HAP-1 (cell line): ENCODE data around the gene KCNQ1OT1.

Experiments used
- DNase-seq, 2 experiments: peaks; one replicate each; pipeline ENCODE4 v3.0.0-alpha.2; 2016 to 2020; ENCODE audit warnings: low spot score in 2 of 2
- H3K27me3 ChIP-seq: fragments of 250-450 bp; sonication (Bioruptor Pico); 2 replicates; pipeline ENCODE4 v1.5.1; 2020; ENCODE audit warnings: low read depth, mild to moderate bottlenecking, moderate library complexity
- H3K36me3 ChIP-seq: fragments of 250-450 bp; sonication (Bioruptor Pico); replicated peaks from 2 replicates; pipeline ENCODE4 v1.5.1; 2020; ENCODE audit warnings: mild to moderate bottlenecking
- H3K4me1 ChIP-seq: fragments of 250-450 bp; sonication (Bioruptor Pico); 2 replicates; pipeline ENCODE4 v1.5.1; 2020; ENCODE audit warnings: mild to moderate bottlenecking
- H3K4me3 ChIP-seq: fragments of 250-450 bp; sonication (Bioruptor Pico); 2 replicates; pipeline ENCODE4 v1.5.1; 2020; ENCODE audit warnings: mild to moderate bottlenecking, moderate library complexity
- H3K9me3 ChIP-seq: fragments of 250-450 bp; sonication (Bioruptor Pico); 2 replicates; pipeline ENCODE4 v1.5.1; 2020; ENCODE audit warnings: mild to moderate bottlenecking, moderate library complexity
- in situ Hi-C: fragments of 300-500 bp; cut with MboI; formaldehyde crosslinking; loops from 3 replicates; pipeline ENCODE4 v1.14.3; 2020; ENCODE audit warnings: low sequenced_read_pairs, inconsistent platforms, mixed read lengths

Gene KCNQ1OT1

DNA sequence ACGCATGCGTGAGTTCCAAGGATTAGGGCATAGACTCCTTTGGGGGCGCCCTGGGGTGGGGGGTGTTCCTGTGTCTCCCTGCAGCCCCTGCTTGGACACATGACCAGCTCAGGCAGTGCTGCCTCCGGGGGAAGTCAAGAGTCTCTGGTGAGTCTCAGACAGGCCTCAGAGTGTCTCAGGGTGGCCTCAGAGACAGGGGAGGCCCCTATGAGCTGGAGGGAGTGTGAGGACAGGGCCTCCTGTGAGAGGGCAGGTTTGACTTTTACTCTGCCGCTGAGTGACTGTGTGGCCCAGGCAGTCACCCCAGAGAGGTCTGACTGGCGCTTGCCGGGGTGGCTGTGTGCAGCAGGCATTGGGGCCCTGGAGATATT lies 41.2 kb upstream of the KCNQ1OT1 start:
- no peaks in the 10 kb centered on the region for H3K27me3 ChIP-seq
- H3K9me3 ChIP-seq, result no peaks in the 10 kb centered on the region
- no peak overlapping the region for H3K4me3 ChIP-seq
- no peak for DNase-seq
- in situ Hi-C loops, result no loop called here
- no peaks in the 10 kb centered on the region for H3K36me3 ChIP-seq
- no peaks in the 10 kb centered on the region for H3K4me1 ChIP-seq

DNA sequence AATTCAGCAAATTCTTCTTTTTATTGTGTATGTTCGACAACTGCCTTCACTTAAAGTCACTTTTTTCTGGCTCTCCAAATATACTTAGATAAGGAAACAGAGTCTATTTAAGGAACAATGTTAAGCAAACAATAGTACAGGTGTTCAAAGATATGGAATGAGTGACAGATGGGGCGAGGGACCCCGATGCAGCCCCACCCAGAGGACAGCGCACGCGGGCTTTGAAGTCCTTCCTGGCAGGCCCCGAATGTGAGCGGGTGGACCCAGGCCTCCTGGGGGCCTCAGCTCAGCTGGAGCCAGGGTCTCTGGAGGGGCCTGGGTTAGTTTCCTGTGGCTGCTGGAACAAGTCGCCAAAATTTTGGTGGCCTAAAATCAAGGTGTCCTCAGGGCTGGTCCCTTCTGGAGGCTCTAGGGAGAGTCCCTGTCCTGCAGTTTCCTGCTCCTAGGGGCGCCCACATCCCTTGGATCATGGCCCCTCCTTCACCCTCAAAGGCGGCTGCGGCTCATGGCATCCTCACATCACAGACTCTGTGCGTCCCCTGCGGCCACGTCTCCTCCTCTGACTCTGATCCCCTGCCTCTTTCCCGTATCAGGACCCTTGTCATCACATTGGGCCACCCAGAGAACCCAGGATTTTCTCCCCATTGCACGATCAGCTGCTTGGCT lies 40.6 kb upstream of the KCNQ1OT1 start:
- H3K4me3 ChIP-seq, result no peak overlapping the region
- no peak for DNase-seq
- no peaks in the 10 kb centered on the region for H3K4me1 ChIP-seq
- no peaks in the 10 kb centered on the region for H3K36me3 ChIP-seq
- in situ Hi-C loops, result no loop called here
- H3K27me3 ChIP-seq, result no peaks in the 10 kb centered on the region
- H3K9me3 ChIP-seq, result no peaks in the 10 kb centered on the region

DNA sequence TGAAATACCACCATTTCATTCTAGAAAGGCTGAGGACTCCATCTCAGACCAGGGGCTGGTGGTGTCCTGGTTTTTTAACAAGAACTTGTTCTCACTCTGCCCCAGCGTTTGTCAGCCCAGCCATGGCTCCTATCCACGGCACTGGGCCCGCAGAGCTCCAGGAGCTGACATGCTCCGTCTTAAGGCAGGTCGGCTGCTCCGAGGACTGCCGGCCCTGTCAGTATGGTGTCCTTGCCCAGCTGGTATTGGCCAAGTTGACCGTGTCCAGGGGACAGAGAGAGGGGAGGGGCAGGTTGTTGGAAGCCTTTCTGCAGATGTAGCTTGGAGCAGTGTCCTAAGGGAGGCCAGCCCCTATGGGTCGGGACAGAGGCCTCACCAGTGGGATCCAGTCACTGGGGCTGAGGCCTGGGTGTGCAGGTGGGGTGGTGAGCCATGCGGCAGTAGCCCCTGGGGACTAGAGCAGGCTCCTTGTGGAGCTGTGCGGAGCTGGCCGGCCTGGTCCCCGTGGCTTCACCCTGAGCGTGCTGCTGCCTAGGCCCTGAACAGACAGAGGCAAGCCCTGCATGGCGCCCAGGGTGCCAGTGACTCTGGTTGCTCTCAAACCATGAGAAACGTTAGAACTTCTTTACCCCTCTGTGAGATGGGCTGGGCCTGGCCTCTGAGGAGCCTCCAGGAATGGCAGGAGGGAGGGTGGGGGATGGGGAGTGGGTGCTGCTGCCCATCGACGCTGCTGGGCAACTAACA lies 39.9 kb upstream of the KCNQ1OT1 start:
- H3K9me3 ChIP-seq, result no peaks in the 10 kb centered on the region
- in situ Hi-C loops, result no loop called here
- H3K4me1 ChIP-seq, result no peaks in the 10 kb centered on the region
- no peaks in the 10 kb centered on the region for H3K27me3 ChIP-seq
- DNase-seq, result no peak
- H3K36me3 ChIP-seq, result no peaks in the 10 kb centered on the region
- no peak overlapping the region for H3K4me3 ChIP-seq

- in situ Hi-C loops, result no loop called here
- no peaks in the 10 kb centered on the region for H3K4me1 ChIP-seq
Observed at GRCh38 chr11:2738551-2739431, 39.0 kb upstream of the KCNQ1OT1 start.

GRCh38 chr11:2737866-2738265 lies 38.1 kb upstream of the KCNQ1OT1 start:
- in situ Hi-C loops, result no loop called here
- H3K4me1 ChIP-seq, result no peaks in the 10 kb centered on the region
- H3K27me3 ChIP-seq, result no peaks in the 10 kb centered on the region
- no peaks in the 10 kb centered on the region for H3K36me3 ChIP-seq
- H3K4me3 ChIP-seq, result no peak overlapping the region
- no peaks in the 10 kb centered on the region for H3K9me3 ChIP-seq
- DNase-seq, result no peak

More at GRCh38 chr11:2738551-2739431, 39.0 kb upstream of the KCNQ1OT1 start:
- DNase-seq, result no peak
- no peaks in the 10 kb centered on the region for H3K36me3 ChIP-seq
- H3K27me3 ChIP-seq, result no peaks in the 10 kb centered on the region
- no peaks in the 10 kb centered on the region for H3K9me3 ChIP-seq
- no peak overlapping the region for H3K4me3 ChIP-seq

- in situ Hi-C loops, result no loop called here
- Histone ChIP-seq H3K27me3 (no peaks in the 10 kb centered on the region), H3K36me3 (no peaks in the 10 kb centered on the region), H3K4me1 (no peaks in the 10 kb centered on the region), H3K4me3 (no peak overlapping the region), H3K9me3 (no peaks in the 10 kb centered on the region)
- DNase-seq, result no peak
Observed at GRCh38 chr11:2737226-2737590, 37.4 kb upstream of the KCNQ1OT1 start.

DNA sequence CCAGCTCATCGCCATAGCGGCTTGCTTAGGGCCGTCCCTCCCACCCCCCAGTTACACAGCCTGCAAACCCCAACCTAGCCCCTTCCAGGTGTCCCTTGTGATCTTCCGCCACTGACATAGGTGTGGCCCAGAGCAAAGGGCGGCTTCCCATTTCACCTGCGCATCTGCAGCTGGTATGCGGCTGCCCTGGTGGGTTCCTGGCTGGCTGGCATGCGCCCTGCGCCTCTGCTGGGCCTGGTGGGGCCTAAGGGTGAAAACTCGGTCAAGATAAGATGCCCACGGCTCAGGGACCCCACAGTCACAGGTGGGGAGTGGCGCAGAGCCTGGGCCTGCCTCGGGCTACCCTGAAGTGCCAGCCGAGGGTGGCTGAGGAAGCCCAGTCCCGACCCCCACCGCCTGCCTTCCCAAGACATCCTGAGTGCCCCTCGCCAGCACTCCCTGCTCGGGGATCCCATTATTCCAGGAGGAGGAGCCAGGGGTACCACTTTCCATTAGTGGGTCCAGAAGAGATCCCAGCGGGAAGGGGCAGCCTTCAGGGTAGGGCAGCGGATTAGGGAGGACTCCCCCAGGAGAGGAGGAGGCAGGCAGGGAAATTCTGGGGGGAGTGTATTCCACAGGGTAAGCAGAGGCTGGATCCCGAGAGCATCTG lies 36.9 kb upstream of the KCNQ1OT1 start:
- no peak for DNase-seq
- H3K36me3 ChIP-seq, result no peaks in the 10 kb centered on the region
- H3K9me3 ChIP-seq, result no peaks in the 10 kb centered on the region
- H3K4me3 ChIP-seq, result no peak overlapping the region
- H3K27me3 ChIP-seq, result no peaks in the 10 kb centered on the region
- H3K4me1 ChIP-seq, result no peaks in the 10 kb centered on the region
- in situ Hi-C loops, result no loop called here

- in situ Hi-C loops, result no loop called here
- no peaks in the 10 kb centered on the region for H3K36me3 ChIP-seq
- no peaks in the 10 kb centered on the region for H3K4me1 ChIP-seq
- H3K4me3 ChIP-seq, result no peak overlapping the region
- no peak for DNase-seq
- H3K9me3 ChIP-seq, result no peaks in the 10 kb centered on the region
- H3K27me3 ChIP-seq, result no peaks in the 10 kb centered on the region
Observed at GRCh38 chr11:2735053-2735589, 35.3 kb upstream of the KCNQ1OT1 start.

- no peaks in the 10 kb centered on the region for H3K27me3 ChIP-seq
- H3K9me3 ChIP-seq, result no peaks in the 10 kb centered on the region
- no peaks in the 10 kb centered on the region for H3K4me1 ChIP-seq
- in situ Hi-C loops, result no loop called here
- no peak overlapping the region for H3K4me3 ChIP-seq
- H3K36me3 ChIP-seq, result no peaks in the 10 kb centered on the region
- no peak for DNase-seq
Observed at GRCh38 chr11:2734181-2735052, 34.6 kb upstream of the KCNQ1OT1 start.

- in situ Hi-C loops, result no loop called here
- Histone ChIP-seq H3K27me3 (no peaks in the 10 kb centered on the region), H3K4me3 (no peak overlapping the region), H3K9me3 (no peaks in the 10 kb centered on the region), H3K4me1 (no peaks in the 10 kb centered on the region), H3K36me3 (no peaks in the 10 kb centered on the region)
- no peak for DNase-seq
Observed at GRCh38 chr11:2732940-2733628, 33.3 kb upstream of the KCNQ1OT1 start.

- H3K4me3 ChIP-seq, result no peak overlapping the region
- H3K4me1 ChIP-seq, result no peaks in the 10 kb centered on the region
- H3K27me3 ChIP-seq, result no peaks in the 10 kb centered on the region
- no peak for DNase-seq
- in situ Hi-C loops, result no loop called here
- no peaks in the 10 kb centered on the region for H3K36me3 ChIP-seq
- no peaks in the 10 kb centered on the region for H3K9me3 ChIP-seq
Observed at GRCh38 chr11:2732261-2732939, 32.6 kb upstream of the KCNQ1OT1 start.
